GM10266 (cell line): ENCODE data around the gene RPL12.

Experiments
- DNase-seq: peaks from one replicate; pipeline ENCODE4 v3.0.0; 2012; ENCODE audit errors: extremely low spot score
- TF ChIP-seq, protein P1 (sequence below): IDR thresholded peaks from 2 replicates; pipeline ENCODE4 v1.5.1; 2012; ENCODE audit warnings: mild to moderate bottlenecking, low read depth; ENCODE audit not compliant: control insufficient read depth, insufficient read depth; ENCODE audit errors: missing control alignments

The RPL12 gene

DNA sequence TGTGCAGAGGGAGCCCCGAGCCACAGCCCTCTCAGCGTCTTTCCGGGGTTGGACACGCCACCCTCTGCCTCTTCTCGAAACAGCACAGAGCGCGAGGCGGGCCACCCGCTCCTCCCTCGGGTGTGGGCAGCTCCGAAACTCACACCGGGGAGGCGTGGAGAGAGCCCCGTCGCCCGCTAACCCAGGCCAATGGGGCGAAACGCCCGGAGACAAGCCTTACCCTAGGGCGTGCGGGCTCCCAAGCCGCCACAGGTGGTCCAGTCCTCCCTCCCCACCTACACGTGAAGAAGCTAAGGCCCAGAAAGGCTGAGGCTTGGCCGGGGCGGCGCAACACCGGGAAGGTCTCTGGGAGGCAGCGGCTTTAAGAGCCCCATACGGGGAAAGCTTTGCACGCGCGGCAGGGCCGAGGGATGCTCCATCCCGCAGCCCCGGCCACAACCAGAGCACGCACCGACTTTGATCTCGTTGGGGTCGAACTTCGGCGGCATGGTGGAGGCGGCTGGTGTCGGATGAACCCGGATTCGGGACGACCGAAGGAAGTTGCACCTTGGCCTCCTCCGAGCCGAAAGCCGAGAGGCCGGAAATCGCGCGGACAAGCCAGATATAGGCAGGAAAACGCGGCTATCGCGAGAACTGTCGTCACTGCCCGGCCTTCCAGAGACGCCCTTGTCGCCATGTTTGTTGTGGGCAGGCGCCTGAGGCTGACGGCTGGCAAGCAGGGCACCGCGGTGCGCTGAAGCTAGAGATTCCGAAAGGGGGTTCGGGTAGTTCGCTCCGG is at the start of gene RPL12, which contains the start of gene LRSAM1:
Gene RPL12, minus strand, starts transcription at position 577 of the 778 bp plus-strand sequence. Its CDS starts 89 bp downstream, at position 488.
Gene LRSAM1, plus strand, starts transcription at position 681 of the 778 bp plus-strand sequence. CDS start 3,018 bp downstream, outside the sequence.
- TF ChIP-seq, protein P1, sequence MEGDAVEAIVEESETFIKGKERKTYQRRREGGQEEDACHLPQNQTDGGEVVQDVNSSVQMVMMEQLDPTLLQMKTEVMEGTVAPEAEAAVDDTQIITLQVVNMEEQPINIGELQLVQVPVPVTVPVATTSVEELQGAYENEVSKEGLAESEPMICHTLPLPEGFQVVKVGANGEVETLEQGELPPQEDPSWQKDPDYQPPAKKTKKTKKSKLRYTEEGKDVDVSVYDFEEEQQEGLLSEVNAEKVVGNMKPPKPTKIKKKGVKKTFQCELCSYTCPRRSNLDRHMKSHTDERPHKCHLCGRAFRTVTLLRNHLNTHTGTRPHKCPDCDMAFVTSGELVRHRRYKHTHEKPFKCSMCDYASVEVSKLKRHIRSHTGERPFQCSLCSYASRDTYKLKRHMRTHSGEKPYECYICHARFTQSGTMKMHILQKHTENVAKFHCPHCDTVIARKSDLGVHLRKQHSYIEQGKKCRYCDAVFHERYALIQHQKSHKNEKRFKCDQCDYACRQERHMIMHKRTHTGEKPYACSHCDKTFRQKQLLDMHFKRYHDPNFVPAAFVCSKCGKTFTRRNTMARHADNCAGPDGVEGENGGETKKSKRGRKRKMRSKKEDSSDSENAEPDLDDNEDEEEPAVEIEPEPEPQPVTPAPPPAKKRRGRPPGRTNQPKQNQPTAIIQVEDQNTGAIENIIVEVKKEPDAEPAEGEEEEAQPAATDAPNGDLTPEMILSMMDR = peak; percentile 12
- peak; percentile 94 for DNase-seq

DNA sequence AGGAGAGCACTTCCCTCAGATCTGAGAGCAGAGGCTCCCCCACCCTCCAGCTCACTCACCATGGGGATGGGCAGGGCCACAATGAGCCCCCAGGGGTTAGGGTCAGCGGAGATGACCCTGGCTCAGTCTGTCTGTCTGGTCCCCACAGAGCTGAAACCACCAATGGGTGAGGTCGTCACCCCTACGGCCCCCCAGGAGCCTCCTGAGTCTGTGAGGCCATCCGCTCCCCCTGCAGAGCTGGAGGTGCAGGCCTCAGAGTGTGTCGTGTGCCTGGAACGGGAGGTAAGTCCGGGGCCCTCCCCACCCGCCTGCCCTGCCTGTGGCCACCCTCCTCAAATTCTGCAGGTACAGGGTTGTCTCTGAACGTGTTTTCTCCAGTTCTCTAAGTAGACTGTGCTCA is 49.7 kb upstream of the RPL12 start:
- DNase-seq = no peak
- TF ChIP-seq, protein P1 = no peak

DNA sequence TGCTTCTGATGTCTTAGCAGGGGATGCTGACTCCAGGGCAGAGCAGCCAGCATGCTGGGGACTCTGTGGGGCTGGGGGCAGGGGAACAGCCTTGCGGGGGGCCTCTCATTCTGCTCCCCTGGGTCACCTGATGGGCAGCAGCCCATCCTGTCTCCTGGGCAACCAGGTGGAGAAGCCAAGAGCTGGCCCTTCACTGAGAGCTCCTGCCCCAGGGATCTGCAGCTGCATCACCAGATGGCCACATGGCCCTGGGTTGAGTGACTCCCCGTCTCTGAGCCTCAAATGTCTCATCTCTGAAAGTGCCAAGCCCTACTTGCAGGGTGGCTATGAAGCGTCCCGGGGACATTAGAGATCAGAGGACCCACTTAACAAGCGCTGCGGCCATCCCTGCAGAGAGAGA is 49.2 kb upstream of the RPL12 start:
- no peak for DNase-seq
- TF ChIP-seq, protein P1 = no peak

DNA sequence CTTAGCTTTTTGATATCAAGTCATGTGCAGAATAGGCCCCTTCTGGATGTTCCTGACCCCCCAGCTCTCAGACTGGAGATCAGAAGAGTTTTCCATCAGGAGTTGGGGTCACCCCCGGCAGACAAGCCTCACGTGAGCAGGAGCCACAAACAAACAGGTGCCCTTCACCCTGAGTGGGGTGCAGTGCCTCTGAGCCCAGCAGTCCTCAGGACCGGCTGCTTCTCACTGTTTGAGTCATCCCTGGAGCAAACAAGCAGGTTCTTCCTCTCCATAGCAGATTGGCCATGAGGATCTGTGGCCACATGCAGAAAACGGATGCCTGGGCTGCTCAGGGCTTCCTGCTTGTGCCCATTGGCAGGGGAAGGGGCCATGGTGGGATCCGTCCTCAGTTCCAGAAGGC is 47.1 kb upstream of the RPL12 start:
- TF ChIP-seq, protein P1 = no peak
- no peak for DNase-seq

DNA sequence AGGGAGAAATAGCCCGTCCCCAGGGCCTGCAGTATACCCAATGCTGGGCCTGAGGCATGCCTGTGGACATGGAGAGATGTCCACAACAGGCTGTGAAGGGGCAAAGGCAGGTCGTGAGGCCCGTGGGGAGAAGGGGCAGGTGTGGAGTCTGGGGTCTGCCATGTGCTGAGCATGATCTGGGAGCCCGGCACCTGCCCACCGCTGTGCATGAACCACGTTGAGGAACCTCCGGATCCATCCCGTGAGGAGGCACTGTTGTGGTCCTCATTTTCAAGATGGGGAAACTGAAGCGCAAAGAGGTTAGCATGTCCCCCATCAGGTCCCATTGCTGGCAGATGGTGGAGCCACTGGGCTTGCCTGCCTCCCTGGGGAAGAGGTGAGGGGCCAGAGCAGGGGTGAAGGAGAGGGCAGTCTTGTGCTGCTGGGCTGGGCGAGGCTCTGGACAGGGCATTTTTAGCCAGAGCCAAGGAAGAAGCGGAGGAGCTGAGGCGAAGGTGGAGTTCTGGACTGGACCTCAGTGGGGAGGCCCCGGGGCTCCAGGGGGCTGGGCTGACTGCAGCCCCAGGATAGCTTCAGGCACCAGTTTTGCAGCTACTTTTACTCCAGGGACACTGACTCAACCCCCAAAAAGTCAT is 46.6 kb upstream of the RPL12 start:
- no peak for DNase-seq
- TF ChIP-seq, protein P1 = no peak

DNA sequence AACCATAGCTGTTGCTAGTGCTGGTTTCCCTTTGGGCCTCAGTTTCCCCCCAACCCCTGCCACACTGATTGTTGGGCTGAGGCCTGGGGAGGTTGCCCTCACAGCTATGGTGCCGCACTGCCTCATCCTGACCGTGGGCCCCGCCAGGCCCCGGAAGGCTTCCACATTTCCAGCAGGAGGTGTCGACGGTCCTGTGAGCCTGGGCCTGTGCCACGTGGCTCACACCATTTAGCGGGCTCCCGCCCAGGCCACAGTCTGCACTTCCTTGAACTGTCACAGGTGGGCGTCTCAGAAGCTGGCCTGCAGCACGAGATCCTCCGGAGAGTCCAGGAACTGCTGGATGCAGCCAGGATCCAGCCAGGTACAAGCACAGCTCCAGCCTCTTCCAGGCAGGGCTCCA is 45.8 kb upstream of the RPL12 start:
- TF ChIP-seq, protein P1 = no peak
- DNase-seq = no peak
